GM13977 (cell line): ENCODE data around the gene DAPK1.

Source experiments
- DNase-seq: peaks from one replicate; pipeline ENCODE4 v3.0.0; 2012; ENCODE audit warnings: low spot score
- CTCF ChIP-seq: IDR thresholded peaks from 2 replicates; pipeline ENCODE4 v1.5.1; 2012; ENCODE audit warnings: mild to moderate bottlenecking, control low read depth; ENCODE audit not compliant: insufficient read depth; ENCODE audit errors: extremely low read depth, missing control alignments
- in situ Hi-C: fragments of 300-500 bp; cut with MboI; formaldehyde crosslinking; loops from one replicate; pipeline ENCODE4 v1.12.0; 2022; ENCODE audit warnings: low sequenced_read_pairs, low pct_unique_long_range_greater_than_20kb, mixed read lengths, inconsistent platforms; ENCODE audit not compliant: unreplicated experiment

Gene DAPK1

GRCh38 chr9:87609486-87609885 is 111.8 kb downstream of the DAPK1 start:
- in situ Hi-C loops = no loop called here
- no peak for TF ChIP-seq CTCF
- DNase-seq = no peak

GRCh38 chr9:87610200-87611155 is 112.8 kb downstream of the DAPK1 start:
- in situ Hi-C loops = no loop called here
- TF ChIP-seq CTCF = no peak
- no peak for DNase-seq

- TF ChIP-seq CTCF = no peak
- in situ Hi-C loops = no loop called here
- DNase-seq = no peak
Measured at GRCh38 chr9:87611776-87612175, 114.1 kb downstream of the DAPK1 start.

GRCh38 chr9:87612536-87612935 is 114.9 kb downstream of the DAPK1 start:
- no peak for DNase-seq
- in situ Hi-C loops = no loop called here
- no peak for TF ChIP-seq CTCF

GRCh38 chr9:87613265-87614111 is 115.8 kb downstream of the DAPK1 start:
- in situ Hi-C loops = no loop called here
- no peak for TF ChIP-seq CTCF
- DNase-seq = no peak

- in situ Hi-C loops = no loop called here
- no peak for DNase-seq
- no peak for TF ChIP-seq CTCF
Measured at GRCh38 chr9:87614397-87614796, 116.7 kb downstream of the DAPK1 start.
